ENCODE data around the gene PCAT7. TPM values are rescaled to one million over a fixed set of nuclear protein-coding genes. Genes with fewer than 3 reads are reported as not detected.

The PCAT7 gene
- polyA plus RNA-seq, 1 donor from 2014 or later: 7.7 TPM

GRCh38 chr9:94526271-94526670, 28.6 kb upstream of the PCAT7 start:
- H3K4me3 ChIP-seq (ENCODE audit: low read length): no peak overlapping the region
- H3K36me3 ChIP-seq (ENCODE audit: insufficient read depth, low read length): no peaks in the 10 kb centered on the region
- no peaks in the 10 kb centered on the region for H3K27me3 ChIP-seq (ENCODE audit: insufficient read depth, low read depth, low read length)
- no peaks in the 10 kb centered on the region for H3K9me2 ChIP-seq (ENCODE audit: insufficient read depth, low read length)
- H4K20me1 ChIP-seq (ENCODE audit: insufficient read depth): no peaks in the 10 kb centered on the region
- H3K79me2 ChIP-seq (replicated peaks; ENCODE audit: insufficient read depth, low read length): no peaks in the 10 kb centered on the region
- H3K9me3 ChIP-seq (ENCODE audit: low read length): no peaks in the 10 kb centered on the region
- H3F3A ChIP-seq (ENCODE audit: insufficient read depth, low read length, poor library complexity, severe bottlenecking): no peaks in the 10 kb centered on the region
- no peak overlapping the region for H3K27ac ChIP-seq (ENCODE audit: low read length)
- no peak overlapping the region for H2AFZ ChIP-seq (ENCODE audit: low read depth, low read length)
- no peak overlapping the region for H3K9ac ChIP-seq (ENCODE audit: low read length)
- no peak for TF ChIP-seq MXI1 (conservative IDR thresholded peaks at IDR 0.05; ENCODE audit: poor library complexity, severe bottlenecking)
- TF ChIP-seq, protein P1, sequence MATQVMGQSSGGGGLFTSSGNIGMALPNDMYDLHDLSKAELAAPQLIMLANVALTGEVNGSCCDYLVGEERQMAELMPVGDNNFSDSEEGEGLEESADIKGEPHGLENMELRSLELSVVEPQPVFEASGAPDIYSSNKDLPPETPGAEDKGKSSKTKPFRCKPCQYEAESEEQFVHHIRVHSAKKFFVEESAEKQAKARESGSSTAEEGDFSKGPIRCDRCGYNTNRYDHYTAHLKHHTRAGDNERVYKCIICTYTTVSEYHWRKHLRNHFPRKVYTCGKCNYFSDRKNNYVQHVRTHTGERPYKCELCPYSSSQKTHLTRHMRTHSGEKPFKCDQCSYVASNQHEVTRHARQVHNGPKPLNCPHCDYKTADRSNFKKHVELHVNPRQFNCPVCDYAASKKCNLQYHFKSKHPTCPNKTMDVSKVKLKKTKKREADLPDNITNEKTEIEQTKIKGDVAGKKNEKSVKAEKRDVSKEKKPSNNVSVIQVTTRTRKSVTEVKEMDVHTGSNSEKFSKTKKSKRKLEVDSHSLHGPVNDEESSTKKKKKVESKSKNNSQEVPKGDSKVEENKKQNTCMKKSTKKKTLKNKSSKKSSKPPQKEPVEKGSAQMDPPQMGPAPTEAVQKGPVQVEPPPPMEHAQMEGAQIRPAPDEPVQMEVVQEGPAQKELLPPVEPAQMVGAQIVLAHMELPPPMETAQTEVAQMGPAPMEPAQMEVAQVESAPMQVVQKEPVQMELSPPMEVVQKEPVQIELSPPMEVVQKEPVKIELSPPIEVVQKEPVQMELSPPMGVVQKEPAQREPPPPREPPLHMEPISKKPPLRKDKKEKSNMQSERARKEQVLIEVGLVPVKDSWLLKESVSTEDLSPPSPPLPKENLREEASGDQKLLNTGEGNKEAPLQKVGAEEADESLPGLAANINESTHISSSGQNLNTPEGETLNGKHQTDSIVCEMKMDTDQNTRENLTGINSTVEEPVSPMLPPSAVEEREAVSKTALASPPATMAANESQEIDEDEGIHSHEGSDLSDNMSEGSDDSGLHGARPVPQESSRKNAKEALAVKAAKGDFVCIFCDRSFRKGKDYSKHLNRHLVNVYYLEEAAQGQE (IDR thresholded peaks at IDR 0.05; ENCODE audit: borderline replicate concordance): no peak
- TF ChIP-seq SMC3 (conservative IDR thresholded peaks at IDR 0.05; ENCODE audit: poor library complexity): no peak
- no peak for TF ChIP-seq EZH2 (IDR thresholded peaks at IDR 0.05; ENCODE audit: borderline replicate concordance, insufficient read depth, low read length, poor library complexity, severe bottlenecking)
- TF ChIP-seq EP300 (conservative IDR thresholded peaks at IDR 0.05; ENCODE audit: poor library complexity, severe bottlenecking): no peak
- no peak for TF ChIP-seq POLR2AphosphoS5 (IDR thresholded peaks at IDR 0.05)
- no peak for TF ChIP-seq TAF1 (IDR thresholded peaks at IDR 0.05; ENCODE audit: low read depth)
- TF ChIP-seq, protein P2, sequence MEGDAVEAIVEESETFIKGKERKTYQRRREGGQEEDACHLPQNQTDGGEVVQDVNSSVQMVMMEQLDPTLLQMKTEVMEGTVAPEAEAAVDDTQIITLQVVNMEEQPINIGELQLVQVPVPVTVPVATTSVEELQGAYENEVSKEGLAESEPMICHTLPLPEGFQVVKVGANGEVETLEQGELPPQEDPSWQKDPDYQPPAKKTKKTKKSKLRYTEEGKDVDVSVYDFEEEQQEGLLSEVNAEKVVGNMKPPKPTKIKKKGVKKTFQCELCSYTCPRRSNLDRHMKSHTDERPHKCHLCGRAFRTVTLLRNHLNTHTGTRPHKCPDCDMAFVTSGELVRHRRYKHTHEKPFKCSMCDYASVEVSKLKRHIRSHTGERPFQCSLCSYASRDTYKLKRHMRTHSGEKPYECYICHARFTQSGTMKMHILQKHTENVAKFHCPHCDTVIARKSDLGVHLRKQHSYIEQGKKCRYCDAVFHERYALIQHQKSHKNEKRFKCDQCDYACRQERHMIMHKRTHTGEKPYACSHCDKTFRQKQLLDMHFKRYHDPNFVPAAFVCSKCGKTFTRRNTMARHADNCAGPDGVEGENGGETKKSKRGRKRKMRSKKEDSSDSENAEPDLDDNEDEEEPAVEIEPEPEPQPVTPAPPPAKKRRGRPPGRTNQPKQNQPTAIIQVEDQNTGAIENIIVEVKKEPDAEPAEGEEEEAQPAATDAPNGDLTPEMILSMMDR (IDR thresholded peaks at IDR 0.05; ENCODE audit: poor library complexity, severe bottlenecking): no peak
- TF ChIP-seq RAD21 (conservative IDR thresholded peaks at IDR 0.05): no peak
- no peak overlapping the region for H3K4me2 ChIP-seq (ENCODE audit: low read length)

DNA sequence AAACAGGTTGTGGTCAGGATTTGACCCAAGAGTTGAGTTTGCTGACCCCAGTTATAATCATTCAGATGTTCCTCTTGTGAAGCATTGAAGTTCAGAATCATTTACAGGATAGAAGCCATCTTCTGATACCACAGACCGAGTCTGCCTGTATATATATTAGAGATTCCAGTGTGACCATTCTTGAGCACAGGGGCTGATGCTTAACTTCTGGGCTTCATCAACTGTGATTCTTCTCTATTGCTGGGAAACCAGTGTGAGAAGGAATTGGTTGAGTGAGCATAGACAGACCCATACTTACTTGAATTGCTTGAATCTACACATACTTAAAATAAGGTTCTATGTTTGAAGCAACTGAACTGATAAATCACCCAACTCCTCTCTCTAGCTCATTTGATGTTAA, 27.9 kb upstream of the PCAT7 start:
- no peak for TF ChIP-seq MXI1 (conservative IDR thresholded peaks at IDR 0.05; ENCODE audit: poor library complexity, severe bottlenecking)
- no peak overlapping the region for H3K9ac ChIP-seq (ENCODE audit: low read length)
- no peaks in the 10 kb centered on the region for H3K9me2 ChIP-seq (ENCODE audit: insufficient read depth, low read length)
- no peaks in the 10 kb centered on the region for H4K20me1 ChIP-seq (ENCODE audit: insufficient read depth)
- H3K27me3 ChIP-seq (ENCODE audit: insufficient read depth, low read depth, low read length): no peaks in the 10 kb centered on the region
- no peaks in the 10 kb centered on the region for H3K9me3 ChIP-seq (ENCODE audit: low read length)
- H3F3A ChIP-seq (ENCODE audit: insufficient read depth, low read length, poor library complexity, severe bottlenecking): no peaks in the 10 kb centered on the region
- H3K27ac ChIP-seq (ENCODE audit: low read length): no peak overlapping the region
- no peak overlapping the region for H2AFZ ChIP-seq (ENCODE audit: low read depth, low read length)
- H3K36me3 ChIP-seq (ENCODE audit: insufficient read depth, low read length): no peaks in the 10 kb centered on the region
- no peak overlapping the region for H3K4me2 ChIP-seq (ENCODE audit: low read length)
- no peaks in the 10 kb centered on the region for H3K79me2 ChIP-seq (replicated peaks; ENCODE audit: insufficient read depth, low read length)
- H3K4me3 ChIP-seq (ENCODE audit: low read length): no peak overlapping the region

GRCh38 chr9:94528886-94529285, 26.0 kb upstream of the PCAT7 start:
- Histone ChIP-seq H3K9ac (ENCODE audit: low read length) (no peak overlapping the region), H3K9me2 (ENCODE audit: insufficient read depth, low read length) (no peaks in the 10 kb centered on the region), H3F3A (ENCODE audit: insufficient read depth, low read length, poor library complexity, severe bottlenecking) (no peaks in the 10 kb centered on the region), H2AFZ (ENCODE audit: low read depth, low read length) (no peak overlapping the region), H3K9me3 (ENCODE audit: low read length) (no peaks in the 10 kb centered on the region), H3K27me3 (ENCODE audit: insufficient read depth, low read depth, low read length) (no peaks in the 10 kb centered on the region), H3K4me2 (ENCODE audit: low read length) (no peak overlapping the region), H3K36me3 (ENCODE audit: insufficient read depth, low read length) (no peaks in the 10 kb centered on the region), H3K27ac (ENCODE audit: low read length) (no peak overlapping the region), H4K20me1 (ENCODE audit: insufficient read depth) (no peaks in the 10 kb centered on the region), H3K4me3 (ENCODE audit: low read length) (no peak overlapping the region), H3K79me2 (replicated peaks; ENCODE audit: insufficient read depth, low read length) (no peaks in the 10 kb centered on the region)
- TF ChIP-seq EZH2 (IDR thresholded peaks at IDR 0.05; ENCODE audit: borderline replicate concordance, insufficient read depth, low read length, poor library complexity, severe bottlenecking) (no peak), EP300 (conservative IDR thresholded peaks at IDR 0.05; ENCODE audit: poor library complexity, severe bottlenecking) (no peak), SMC3 (conservative IDR thresholded peaks at IDR 0.05; ENCODE audit: poor library complexity) (no peak), TAF1 (IDR thresholded peaks at IDR 0.05; ENCODE audit: low read depth) (no peak), POLR2AphosphoS5 (IDR thresholded peaks at IDR 0.05) (no peak), RAD21 (conservative IDR thresholded peaks at IDR 0.05) (no peak), MXI1 (conservative IDR thresholded peaks at IDR 0.05; ENCODE audit: poor library complexity, severe bottlenecking) (no peak)
- TF ChIP-seq, protein P1 (IDR thresholded peaks at IDR 0.05; ENCODE audit: borderline replicate concordance): no peak
- TF ChIP-seq, protein P2 (IDR thresholded peaks at IDR 0.05; ENCODE audit: poor library complexity, severe bottlenecking): no peak

Data from neural cell (in vitro differentiated cells).